T-helper 17 cell (primary cell): Measurements from ENCODE around the gene SMIM10L1. TPM values are rescaled to one million over a fixed set of nuclear protein-coding genes. Genes with fewer than 3 reads are reported as not detected.

Experiments used
- total RNA-seq, 4 donors: library from RNA in 2 of 4; stranded (reverse) in 2 of 4; gene quantifications; one replicate each; pipeline ENCODE4 v1.2.3 and lab custom pipeline; 2022 to 2026

SMIM10L1 gene
- total RNA-seq, 2 donors from 2014 or later, result 9.1 to 9.2 TPM

Other genes starting within 250 kb of the SMIM10L1 start
- gene PRH2, start 242.0 kb upstream of the SMIM10L1 start, total RNA-seq, result not detected
- gene TAS2R14, start 231.9 kb upstream of the SMIM10L1 start, total RNA-seq, result 1 to 10 TPM; 2.4 to 2.9 TPM
- under 1 TPM; 0.47 to 0.91 TPM for gene TAS2R50, start 184.3 kb upstream of the SMIM10L1 start, total RNA-seq
- gene TAS2R20, start 172.9 kb upstream of the SMIM10L1 start, total RNA-seq, result 1 to 10 TPM; 1.1 to 1.7 TPM
- gene TAS2R19, start 148.6 kb upstream of the SMIM10L1 start, total RNA-seq, result 1 to 10 TPM; 1.4 to 3.2 TPM
- 1 to 10 TPM; 2.7 to 3.4 TPM for gene TAS2R31, start 139.8 kb upstream of the SMIM10L1 start, total RNA-seq
- gene TAS2R46, start 108.9 kb upstream of the SMIM10L1 start, total RNA-seq, result 1 to 10 TPM; 1.2 to 2.2 TPM
- 1 to 10 TPM; 1.9 to 2.4 TPM for gene TAS2R43, start 78.9 kb upstream of the SMIM10L1 start, total RNA-seq
- gene TAS2R30, start 36.5 kb upstream of the SMIM10L1 start, total RNA-seq, result 1 to 10 TPM; 4.9 to 6.6 TPM
- gene TAS2R42, start 15.7 kb downstream of the SMIM10L1 start, total RNA-seq, result not detected
- gene PRB3, start 98.5 kb downstream of the SMIM10L1 start, total RNA-seq, result not detected
- not detected for gene PRB4, start 139.2 kb downstream of the SMIM10L1 start, total RNA-seq
- gene PRB2, start 224.4 kb downstream of the SMIM10L1 start, total RNA-seq, result not detected